NT2/D1 (cell line): ENCODE data around the gene FOXA1.

Experiments used
- SUZ12 ChIP-seq: IDR thresholded peaks from 2 replicates; pipeline ENCODE4 v1.6.1; 2011; ENCODE audit not compliant: insufficient read length, insufficient read depth; ENCODE audit errors: extremely low read depth
- YY1 ChIP-seq: IDR thresholded peaks from 2 replicates; pipeline ENCODE4 v1.6.1; 2011; ENCODE audit not compliant: insufficient read length, insufficient read depth
- ZNF274 ChIP-seq: IDR thresholded peaks from 2 replicates; pipeline ENCODE4 v1.6.1; 2011; ENCODE audit warnings: mild to moderate bottlenecking, low read depth, low read length

DNA sequence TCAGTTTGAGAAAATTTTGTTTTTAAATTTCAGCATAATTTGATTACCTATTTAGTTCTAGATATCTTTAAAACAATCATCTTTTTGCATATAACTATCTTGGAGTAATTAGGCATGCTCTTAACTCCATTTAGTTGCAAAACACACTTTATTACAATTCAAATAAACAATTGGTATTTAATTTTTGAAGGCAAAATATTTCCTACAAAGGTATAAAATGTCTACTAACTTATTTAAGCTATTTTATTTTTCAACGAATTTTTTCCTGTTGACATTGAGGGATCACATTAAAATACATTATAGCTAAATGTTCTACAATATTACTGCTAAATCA lies 8.3 kb downstream of the FOXA1 start:
- no peak for TF ChIP-seq SUZ12
- TF ChIP-seq ZNF274, result no peak
- no peak for TF ChIP-seq YY1
